Panc1 (cell line): Measurements from ENCODE around the gene LAMTOR3.

Experiments used
- CTCF ChIP-seq: fragments of 450-650 bp; IDR thresholded peaks from 2 replicates; pipeline ENCODE4 v1.5.1; 2017; ENCODE audit warnings: mild to moderate bottlenecking
- POLR2AphosphoS5 ChIP-seq: IDR thresholded peaks from 2 replicates; pipeline ENCODE4 v1.6.1; 2012; ENCODE audit warnings: mild to moderate bottlenecking, low read depth, low read length, moderate library complexity
- TCF7L2 ChIP-seq: IDR thresholded peaks from 2 replicates; pipeline ENCODE4 v1.6.1; 2011; ENCODE audit warnings: mild to moderate bottlenecking, low read depth, low read length, inconsistent platforms

GRCh38 chr4:99853999-99854398 lies 40.2 kb downstream of the LAMTOR3 start:
- TF ChIP-seq CTCF = no peak
- no peak for TF ChIP-seq TCF7L2
- no peak for TF ChIP-seq POLR2AphosphoS5
